Activated CD4-positive, CD25-positive, alpha-beta regulatory T cell treated with anti-CD3 and anti-CD28 coated beads, Interleukin-2, amount 50 U/mL, for 24 hours (primary cell): ENCODE measurements around the gene SMIM41.

Experiments used
- ATAC-seq, 2 donors: fragments of 150-1000 bp; cut with Tn5 transposase; one replicate each; pipeline ENCODE4 v1.10.0; 2021; ENCODE audit warnings: mild to moderate bottlenecking in 1 of 2, moderate library complexity in 1 of 2

SMIM41 gene

GRCh38 chr12:52050758-52051541 lies 28.6 kb upstream of the SMIM41 start, which contains the start of gene NR4A1:
Gene NR4A1, plus strand, starts transcription at chr12:52051442. Its CDS starts 2,887 bp downstream, at chr12:52054329.
- peak; percentile 90 to 93 for ATAC-seq

GRCh38 chr12:52052468-52053186 lies 26.9 kb upstream of the SMIM41 start:
- no peak for ATAC-seq

GRCh38 chr12:52053536-52054209 lies 25.8 kb upstream of the SMIM41 start:
- ATAC-seq, result no peak

- ATAC-seq, result no peak
Observed at GRCh38 chr12:52054231-52054832, 25.2 kb upstream of the SMIM41 start.

GRCh38 chr12:52054833-52055730 lies 24.4 kb upstream of the SMIM41 start:
- no peak for ATAC-seq

GRCh38 chr12:52055731-52056711 lies 23.5 kb upstream of the SMIM41 start:
- no peak for ATAC-seq

- no peak for ATAC-seq
Observed at GRCh38 chr12:52056801-52057637, 22.5 kb upstream of the SMIM41 start.

GRCh38 chr12:52057638-52058576 lies 21.6 kb upstream of the SMIM41 start:
- ATAC-seq, result no peak

- ATAC-seq, result no peak
Observed at GRCh38 chr12:52058631-52059361, 20.7 kb upstream of the SMIM41 start.

GRCh38 chr12:52059582-52060497 lies 19.7 kb upstream of the SMIM41 start:
- ATAC-seq, result no peak

GRCh38 chr12:52060498-52061177 lies 18.9 kb upstream of the SMIM41 start:
- no peak for ATAC-seq

GRCh38 chr12:52061470-52062166 lies 17.9 kb upstream of the SMIM41 start:
- ATAC-seq, result no peak

GRCh38 chr12:52062167-52063081 lies 17.1 kb upstream of the SMIM41 start:
- ATAC-seq, result no peak
